ENCODE results near the gene SIDT2. TPM values are rescaled to one million over a fixed set of nuclear protein-coding genes. Genes with fewer than 3 reads are reported as not detected.

The SIDT2 gene
- total and polyA plus RNA-seq, 2 of the 13 experiments (the other 11 are each of a cell fraction or from before 2014, with no cell fraction given): 11.5 to 28.0 TPM

- TF ChIP-seq HMGXB3 (CRISPR knock-in tag; IDR thresholded peaks at IDR 0.05; ENCODE audit: borderline replicate concordance) (peak; percentile 57; the same call in 1 of the 2 replicates), POLR2AphosphoS5 (IDR thresholded peaks at IDR 0.05; ENCODE audit: low read depth, low read length) (peak; percentile 65), KDM2A (CRISPR knock-in tag; IDR thresholded peaks at IDR 0.05; ENCODE audit: borderline replicate concordance, low read depth) (peak; percentile 73; the same call in 1 of the 2 replicates), ZBTB46 (CRISPR knock-in tag; IDR thresholded peaks at IDR 0.05; ENCODE audit: borderline replicate concordance) (no peak), MXI1 (IDR thresholded peaks at IDR 0.05; ENCODE audit: borderline replicate concordance, low read depth, low read length) (peak; percentile 39; the same call in 1 of the 3 replicates), NFYC (CRISPR knock-in tag; IDR thresholded peaks at IDR 0.05) (peak; percentile 65), ZNF142 (CRISPR knock-in tag; IDR thresholded peaks at IDR 0.05) (no peak), MED8 (CRISPR knock-in tag; IDR thresholded peaks at IDR 0.05; ENCODE audit: insufficient replicate concordance) (no peak), ZNF607 (CRISPR knock-in tag; IDR thresholded peaks at IDR 0.05; ENCODE audit: borderline replicate concordance) (no peak), SIN3B (IDR thresholded peaks at IDR 0.05; ENCODE audit: low read length) (0 out of 2 replicates have a peak, but pooled peaks have one; percentile 28), SIN3A (IDR thresholded peaks at IDR 0.05; ENCODE audit: borderline replicate concordance, low read depth, low read length) (0 out of 2 replicates have a peak, but pooled peaks have one; percentile 56), NFE2L2 (IDR thresholded peaks at IDR 0.05; ENCODE audit: low read length) (no peak), MED1 (CRISPR knock-in tag; IDR thresholded peaks at IDR 0.05) (peak; percentile 49)
Measured at GRCh38 chr11:117178210-117179034, at the start of gene SIDT2 (continued).

Data from HepG2 (cell line).